HG02973 (cell line): ENCODE data around the gene CD19.
"Not testable (repeated sequence)": the region's sequence is repeated elsewhere in the genome, so short reads cannot be mapped to it uniquely, and the experiment has no call there.

Experiments
- ATAC-seq: cut with Tn5 transposase; IDR thresholded peaks from one replicate; pipeline ENCODE4 v1.9.1; 2021; ENCODE audit warnings: moderate library complexity; ENCODE audit not compliant: unreplicated experiment

Gene CD19

DNA sequence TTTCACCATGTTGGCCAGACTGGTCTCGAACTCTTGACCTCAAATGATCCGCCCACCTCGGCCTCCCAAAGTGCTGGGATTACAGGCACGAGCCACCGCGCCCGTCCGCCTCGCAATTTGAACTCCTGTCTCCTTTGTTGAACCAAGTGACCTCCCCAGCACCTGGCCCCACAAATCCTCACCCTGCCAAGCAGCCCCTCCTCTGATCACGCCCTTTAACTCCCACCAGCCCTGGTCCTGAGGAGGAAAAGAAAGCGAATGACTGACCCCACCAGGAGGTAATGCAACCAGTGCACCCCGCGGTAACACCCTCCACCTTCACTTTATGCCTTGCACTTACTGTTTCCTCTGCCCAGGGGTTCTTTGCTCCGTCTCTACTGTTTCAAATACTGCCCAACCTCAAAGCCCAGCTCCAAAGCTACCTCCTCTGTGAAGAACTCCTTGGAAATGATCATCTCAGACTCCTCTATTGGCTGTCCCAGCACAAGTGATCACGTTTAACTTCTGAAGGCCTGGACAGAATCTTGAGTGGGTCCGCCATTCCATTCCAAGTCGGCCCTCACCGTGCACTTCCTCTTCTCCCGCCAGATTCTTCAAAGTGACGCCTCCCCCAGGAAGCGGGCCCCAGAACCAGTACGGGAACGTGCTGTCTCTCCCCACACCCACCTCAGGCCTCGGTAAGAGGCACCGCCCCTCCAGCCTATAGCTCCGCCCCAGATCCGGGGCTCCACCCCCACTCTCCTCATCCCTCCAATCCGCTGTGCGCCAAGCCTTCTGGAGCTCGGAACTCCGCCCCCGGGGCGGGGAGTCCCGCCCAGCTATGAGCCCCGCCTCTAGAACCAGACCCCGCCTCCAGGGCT is 4.4 kb downstream of the CD19 start:
- ATAC-seq: peak; percentile 51

DNA sequence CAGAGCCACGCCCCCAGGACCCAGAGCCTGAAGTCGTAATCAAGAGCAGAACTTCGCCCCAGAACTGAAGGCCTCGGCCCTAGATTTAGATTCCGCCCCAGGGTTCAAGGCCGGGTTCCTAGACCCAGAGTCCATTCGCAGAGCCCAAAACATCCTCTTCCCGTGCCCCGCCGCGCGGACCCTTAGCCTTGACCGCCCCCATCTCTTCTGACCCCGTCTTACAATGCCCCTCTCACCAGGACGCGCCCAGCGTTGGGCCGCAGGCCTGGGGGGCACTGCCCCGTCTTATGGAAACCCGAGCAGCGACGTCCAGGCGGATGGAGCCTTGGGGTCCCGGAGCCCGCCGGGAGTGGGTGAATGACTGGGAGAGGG is 5.0 kb downstream of the CD19 start:
- ATAC-seq: no peak

DNA sequence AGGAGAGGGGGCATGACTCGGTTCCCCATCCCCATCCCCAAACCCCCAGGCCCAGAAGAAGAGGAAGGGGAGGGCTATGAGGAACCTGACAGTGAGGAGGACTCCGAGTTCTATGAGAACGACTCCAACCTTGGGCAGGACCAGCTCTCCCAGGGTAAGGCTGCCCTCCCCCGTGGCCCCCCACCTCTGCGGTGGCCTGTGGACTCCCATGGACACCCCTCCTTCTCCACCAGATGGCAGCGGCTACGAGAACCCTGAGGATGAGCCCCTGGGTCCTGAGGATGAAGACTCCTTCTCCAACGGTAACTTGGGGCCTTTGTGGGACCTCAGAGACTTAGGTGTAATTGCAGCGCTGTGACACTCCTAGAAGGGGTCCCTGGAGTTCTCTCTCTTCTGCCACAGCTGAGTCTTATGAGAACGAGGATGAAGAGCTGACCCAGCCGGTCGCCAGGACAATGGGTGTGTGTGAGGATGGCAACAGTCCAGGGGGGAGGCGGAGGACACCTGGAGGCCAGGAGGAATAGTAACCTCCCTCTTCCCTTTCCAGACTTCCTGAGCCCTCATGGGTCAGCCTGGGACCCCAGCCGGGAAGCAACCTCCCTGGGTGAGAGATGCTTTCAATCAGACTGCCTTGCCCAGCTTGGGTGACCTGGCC is 5.6 kb downstream of the CD19 start:
- no peak for ATAC-seq

DNA sequence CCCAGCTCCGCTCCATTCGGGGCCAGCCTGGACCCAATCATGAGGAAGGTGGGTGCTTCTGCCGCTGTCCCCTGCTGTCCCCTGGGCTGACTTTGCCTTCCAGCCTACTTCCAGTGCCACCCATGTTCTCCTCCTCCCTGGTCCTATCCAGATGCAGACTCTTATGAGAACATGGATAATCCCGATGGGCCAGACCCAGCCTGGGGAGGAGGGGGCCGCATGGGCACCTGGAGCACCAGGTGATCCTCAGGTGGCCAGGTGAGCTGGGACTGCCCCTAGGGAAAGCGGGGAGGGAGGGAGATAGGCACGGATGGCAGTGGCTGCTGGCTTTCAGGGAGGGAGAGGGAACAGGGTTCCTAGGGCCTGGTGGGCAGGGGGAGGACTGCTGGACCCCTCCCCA is 7.0 kb downstream of the CD19 start:
- ATAC-seq: no peak

DNA sequence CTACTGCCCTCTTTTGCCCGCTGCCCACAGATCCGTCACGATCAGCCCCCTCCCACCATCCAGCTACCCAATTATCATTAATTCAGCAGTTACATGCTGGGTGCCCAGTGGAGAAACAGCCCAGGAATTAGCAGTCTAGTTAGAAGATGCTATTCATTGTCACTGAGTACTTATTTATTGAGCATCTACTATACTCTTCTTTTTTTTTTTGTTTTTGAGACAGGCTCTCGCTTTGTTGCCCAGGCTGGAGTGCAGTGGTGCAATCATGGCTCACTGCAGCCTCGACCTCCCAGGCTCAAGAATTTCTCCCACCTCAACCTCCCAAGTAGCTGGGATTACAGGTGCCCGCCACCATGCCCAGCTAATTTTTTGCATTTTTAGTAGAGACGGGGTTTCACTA is 8.1 kb downstream of the CD19 start:
- not testable (repeated sequence) for ATAC-seq

DNA sequence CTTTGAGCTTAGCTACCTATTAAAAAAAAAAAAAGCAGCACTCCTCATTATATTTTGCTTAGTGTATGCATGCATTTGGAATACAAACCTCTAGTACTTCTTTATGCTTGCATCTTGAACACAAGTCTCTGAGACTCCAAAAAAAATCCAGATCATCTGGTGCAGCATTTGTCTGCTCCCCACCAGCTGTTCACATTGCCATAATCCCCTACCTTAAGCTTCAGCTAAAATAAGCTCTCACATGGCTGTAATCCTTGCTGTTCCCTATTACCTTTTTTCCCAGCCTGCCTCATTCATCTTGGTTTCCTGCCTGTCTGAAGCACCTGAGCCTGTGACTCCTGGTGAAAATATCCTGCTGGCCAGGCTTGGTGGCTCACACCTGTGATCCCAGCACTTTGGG is 11.5 kb downstream of the CD19 start:
- no peak for ATAC-seq

DNA sequence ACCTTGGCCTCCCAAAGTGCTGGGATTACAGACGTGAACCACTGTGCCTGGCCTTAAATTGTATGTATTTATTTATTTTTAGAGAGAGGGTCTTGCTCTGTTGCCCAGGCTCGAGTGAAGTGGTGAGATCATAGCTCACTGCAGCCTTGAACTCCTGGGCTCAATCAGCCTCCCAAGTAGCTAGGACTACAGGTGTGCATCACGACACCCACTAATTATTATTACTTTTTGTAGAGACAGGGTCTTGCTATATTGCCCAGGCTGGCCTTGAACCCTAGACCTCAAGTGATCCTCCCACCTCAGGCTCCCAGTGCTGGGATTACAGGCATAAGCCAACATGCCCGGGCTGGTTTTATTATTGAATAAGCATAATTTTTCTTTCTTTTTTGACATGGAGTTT is 14.9 kb downstream of the CD19 start:
- ATAC-seq: no peak

DNA sequence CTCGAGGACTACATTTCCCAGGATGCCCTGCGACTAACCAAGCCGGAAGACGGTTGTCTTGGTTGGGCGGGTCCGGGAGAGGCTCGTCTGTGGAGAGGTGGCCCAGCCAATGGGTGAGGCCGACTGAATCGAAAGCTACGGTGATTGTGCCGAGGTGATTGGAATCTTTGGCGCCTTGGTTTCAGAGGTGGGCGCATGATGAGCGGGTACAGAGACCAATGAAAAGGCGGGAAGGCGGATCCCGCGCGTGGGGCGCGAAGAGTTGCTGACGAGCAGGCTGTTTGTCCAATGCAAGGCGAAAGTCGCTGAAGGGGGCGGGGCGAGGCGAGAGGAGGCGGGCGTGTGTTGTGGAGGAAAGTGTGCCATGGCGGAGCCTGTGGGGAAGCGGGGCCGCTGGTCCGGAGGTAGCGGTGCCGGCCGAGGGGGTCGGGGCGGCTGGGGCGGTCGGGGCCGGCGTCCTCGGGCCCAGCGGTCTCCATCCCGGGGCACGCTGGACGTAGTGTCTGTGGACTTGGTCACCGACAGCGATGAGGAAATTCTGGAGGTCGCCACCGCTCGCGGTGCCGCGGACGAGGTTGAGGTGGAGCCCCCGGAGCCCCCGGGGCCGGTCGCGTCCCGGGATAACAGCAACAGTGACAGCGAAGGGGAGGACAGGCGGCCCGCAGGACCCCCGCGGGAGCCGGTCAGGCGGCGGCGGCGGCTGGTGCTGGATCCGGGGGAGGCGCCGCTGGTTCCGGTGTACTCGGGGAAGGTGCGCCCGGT is 19.1 kb downstream of the CD19 start, which contains the start of gene NFATC2IP:
TSS of gene NFATC2IP (plus strand) at position 290 of the 762 bp plus-strand sequence. CDS start at position 365, 75 bp downstream.
- ATAC-seq: peak; percentile 92

DNA sequence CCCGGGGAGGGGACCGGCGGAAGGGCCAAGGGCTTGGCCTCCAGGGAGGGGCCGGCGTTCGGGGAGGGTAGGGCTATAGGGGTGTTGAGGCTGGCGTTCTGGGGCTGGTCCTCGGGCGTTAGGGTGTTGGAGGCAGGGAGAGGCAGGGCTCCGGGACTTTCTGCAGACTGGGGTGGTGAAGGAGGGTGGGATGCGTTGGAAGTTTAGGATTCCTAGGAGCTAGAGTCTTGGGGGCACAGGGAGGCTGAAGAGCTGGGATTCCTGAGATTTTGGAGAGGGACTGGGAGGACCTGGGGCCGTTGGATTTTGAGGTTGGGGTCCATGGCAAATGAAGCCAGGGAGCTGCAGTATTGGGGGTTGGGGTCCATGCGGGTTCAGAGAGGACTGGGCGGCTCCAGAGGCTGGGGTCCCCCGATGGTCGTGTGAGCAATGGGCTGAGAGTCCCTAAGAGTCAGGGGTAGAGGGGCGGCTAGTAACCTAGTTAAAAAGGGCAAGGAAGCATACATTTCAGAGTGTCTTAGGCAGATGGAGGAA is 19.7 kb downstream of the CD19 start:
- ATAC-seq: no peak

DNA sequence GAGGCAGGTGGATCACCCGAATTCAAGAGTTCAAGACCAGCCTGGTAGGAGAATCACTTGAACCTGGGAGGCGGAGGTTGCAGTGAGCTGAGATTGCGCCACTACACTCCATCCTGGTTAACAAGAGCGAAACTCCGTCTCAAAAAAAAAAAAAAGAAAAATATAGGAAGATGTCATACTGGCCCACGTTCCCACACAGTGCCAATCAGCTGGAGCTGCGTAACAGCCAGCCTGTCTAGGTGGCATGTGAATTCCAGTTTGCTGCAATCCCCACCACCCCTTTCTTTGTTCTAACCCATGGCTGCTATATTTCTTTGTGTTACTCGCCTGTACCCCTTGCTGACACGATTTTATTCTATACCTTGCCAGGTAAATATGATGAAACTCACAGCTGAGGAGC is 26.4 kb downstream of the CD19 start:
- no peak for ATAC-seq

DNA sequence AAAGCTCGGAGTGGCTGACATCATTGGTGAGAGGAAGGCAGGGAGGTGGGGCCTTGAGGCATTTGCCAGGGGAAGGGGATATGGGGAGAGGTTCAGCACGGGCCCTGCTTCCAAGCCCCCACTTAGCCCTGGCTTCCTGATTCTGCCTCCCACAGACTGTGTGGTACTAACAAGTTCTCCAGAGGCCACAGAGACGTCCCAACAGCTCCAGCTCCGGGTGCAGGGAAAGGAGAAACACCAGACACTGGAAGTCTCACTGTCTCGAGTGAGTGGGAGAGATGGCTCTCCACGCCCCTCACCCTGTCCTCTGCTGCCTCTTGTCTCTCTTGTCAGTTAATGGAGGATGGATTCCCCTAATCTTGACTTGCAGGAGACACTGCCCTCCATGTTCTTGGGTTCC is 27.1 kb downstream of the CD19 start:
- no peak for ATAC-seq

DNA sequence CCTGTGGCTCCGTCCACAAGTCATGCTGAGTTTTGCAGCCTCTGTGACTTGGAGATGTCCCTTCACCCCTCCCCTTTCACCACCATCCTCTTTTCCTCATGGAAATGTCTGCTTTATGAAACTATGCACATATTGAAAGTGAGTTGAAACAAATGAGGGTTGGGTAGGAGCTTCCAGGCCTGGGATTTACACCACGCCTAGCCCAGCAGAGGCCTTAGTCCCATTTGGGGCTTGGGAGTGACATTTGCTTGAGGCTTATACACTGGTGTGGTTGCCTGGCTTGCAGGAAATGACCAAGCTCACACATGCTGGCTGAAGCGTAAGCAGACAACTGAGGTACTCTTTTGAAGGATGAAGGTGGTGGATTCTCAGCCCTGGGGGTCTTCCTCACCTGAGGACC is 32.3 kb downstream of the CD19 start:
- no peak for ATAC-seq

DNA sequence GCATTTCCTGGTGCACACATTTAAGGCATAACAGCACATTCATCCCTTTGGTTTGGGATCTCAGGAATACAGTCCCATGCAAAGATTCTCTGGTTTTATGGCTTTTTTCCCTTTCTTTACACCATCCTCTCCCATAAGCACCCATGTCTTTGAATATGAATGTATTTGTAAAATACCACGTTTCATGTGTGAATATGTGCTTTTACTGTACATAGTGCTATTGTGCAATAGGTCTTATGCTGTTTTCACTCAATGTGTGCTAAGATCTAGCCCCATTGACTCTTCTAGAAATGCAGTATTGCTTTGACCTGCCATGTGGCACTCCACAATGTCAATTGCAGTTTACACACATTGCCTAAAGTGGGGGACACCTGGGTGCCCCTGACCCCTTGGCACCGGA is 32.7 kb downstream of the CD19 start:
- ATAC-seq: no peak

DNA sequence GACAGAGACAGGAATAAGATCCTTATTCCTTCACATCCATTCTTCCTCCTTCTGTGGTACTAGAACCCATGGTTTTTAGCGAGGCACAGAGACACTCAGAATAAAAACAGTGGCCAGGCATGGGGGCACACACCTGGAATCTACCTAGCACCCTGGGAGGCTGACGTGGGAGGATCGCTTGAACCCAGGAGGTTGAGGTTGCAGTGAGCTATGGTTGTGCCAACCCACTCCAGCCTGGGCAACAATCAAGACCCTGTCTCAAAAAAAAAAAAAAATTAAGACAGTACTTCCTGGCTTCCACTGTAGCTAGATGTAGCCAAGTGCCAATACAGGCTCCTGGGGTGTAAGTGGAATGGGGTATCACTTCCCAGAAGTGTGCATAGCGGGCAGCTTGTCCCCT is 35.4 kb downstream of the CD19 start:
- ATAC-seq: no peak

DNA sequence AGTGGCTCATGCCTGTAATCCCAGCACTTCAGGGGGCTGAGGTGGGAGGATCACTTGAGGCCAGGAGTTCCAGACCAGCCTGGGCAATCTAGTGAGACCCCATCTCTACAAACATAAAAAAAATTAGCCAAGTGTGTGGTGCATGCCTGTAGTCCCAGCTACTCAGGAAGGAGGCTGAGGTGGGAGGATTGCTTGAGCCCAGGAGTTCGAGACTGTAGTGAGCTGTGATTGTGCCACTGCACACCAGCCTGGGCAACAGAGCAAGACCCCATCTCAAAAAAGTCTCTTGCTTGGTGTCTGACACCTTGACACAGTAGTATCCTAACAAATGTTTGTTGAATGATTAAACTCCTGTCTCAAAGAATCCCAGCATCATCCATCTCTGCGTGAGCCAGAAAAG is 37.9 kb downstream of the CD19 start:
- ATAC-seq: not testable (repeated sequence)

DNA sequence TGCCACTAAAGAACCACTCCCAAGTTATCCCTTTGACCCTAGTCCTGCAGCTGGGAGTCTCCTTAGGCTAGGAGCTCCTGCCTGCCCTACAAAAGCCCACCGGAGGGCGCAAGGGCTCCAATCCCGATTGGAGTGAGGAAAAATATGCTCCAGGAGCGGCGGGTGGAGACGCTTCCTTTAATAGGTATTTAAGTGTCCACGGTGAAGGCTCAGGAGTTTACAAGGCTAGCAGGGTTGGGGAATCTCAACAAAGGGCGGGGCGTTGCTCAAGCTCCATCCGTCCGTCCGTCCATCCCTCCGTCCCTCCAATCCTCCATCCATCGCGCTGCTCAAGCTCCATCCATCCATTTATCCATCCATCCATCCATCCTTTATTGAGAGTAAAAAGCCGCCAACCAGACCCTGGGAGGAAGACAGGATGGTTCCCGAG is 42.3 kb downstream of the CD19 start:
- ATAC-seq: peak; percentile 11

DNA sequence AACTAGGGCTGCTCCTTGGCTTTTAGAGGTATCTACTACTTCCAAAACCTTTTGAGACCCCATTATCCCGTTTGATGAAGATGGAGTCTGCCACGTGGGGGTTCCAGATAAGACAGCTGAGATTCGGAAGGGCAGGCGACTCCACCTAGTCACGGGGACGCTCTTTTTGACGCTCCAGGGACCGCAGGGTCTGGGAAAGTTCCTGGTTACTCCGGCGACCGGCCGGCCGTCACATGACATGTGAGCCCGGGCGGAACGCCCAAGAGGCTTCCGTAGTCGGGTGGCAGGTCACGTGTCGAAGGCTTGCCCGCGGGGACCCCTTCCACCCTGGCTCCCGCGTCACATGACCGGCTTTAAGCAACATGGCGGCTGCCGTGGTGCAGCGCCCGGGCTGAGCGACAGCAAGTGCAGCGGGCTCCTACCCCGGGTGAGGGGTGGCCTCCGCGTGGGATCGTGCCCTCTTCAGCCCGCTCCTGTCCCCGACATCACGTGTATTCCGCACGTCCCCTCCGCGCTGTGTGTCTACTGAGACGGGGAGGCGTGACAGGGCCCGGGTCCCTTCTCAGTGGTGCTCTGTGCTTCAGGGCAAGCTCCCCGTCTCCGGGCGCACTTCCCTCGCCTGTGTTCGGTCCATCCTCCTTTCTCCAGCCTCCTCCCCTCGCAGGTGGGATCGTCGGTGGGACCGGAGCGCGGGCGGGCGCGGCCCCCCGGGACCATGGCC is 42.8 kb downstream of the CD19 start, which contains the start of gene SPNS1:
TSS of gene SPNS1 (plus strand) at position 342 of the 721 bp plus-strand sequence. CDS start at position 716, 374 bp downstream.
- ATAC-seq: peak; percentile 84

DNA sequence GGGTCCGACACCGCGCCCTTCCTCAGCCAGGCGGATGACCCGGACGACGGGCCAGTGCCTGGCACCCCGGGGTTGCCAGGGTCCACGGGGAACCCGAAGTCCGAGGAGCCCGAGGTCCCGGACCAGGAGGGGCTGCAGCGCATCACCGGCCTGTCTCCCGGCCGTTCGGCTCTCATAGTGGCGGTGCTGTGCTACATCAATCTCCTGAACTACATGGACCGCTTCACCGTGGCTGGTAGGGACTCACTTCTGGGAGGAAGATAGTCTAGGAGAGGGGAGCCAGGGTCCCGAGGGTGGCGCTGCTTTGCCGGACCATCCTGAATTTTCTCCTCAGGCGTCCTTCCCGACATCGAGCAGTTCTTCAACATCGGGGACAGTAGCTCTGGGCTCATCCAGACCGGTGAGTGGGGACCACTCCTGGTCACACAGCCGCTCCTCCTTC is 43.4 kb downstream of the CD19 start:
- ATAC-seq: no peak

DNA sequence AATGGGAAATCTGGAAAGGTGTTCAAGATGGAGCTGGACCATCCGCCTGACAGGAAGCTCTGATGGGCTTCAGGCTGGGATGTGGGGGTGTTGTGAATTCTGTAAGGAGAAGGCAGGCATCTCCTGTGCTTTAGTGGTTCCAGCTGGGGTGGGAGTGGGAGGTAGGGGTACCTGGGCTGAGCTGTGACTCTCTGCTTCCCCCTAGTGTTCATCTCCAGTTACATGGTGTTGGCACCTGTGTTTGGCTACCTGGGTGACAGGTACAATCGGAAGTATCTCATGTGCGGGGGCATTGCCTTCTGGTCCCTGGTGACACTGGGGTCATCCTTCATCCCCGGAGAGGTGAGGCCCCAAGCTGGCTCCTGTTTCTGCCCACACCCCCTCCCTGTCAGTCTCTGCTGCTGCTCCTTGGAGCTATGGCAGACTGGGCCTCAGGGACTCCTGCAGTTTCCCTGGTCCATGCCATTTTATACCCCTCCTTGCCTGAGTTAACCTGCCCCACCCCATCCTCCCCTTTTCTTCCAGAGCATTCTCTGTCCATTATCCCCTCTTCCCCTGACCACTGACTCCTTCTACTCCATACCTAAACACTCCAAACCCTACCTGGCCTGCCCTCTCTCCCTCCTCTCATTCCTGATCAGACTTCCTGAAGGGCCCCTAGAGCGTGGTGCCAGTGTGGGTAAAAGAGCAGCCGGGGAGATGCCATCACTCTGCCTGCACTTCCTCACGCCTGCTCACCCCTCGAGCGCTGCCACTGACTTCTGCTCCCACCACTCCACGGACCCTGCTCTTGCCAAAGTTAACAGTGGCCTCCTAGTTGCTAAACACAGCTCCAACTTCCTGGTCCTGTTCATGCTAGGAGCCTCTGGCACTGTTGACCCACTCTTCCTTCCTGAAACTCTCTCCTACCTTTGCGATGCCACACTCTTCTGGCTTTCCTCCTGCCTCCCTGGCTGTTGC is 46.2 kb downstream of the CD19 start:
- no peak for ATAC-seq
